Loucy (cell line): ENCODE measurements around the gene ARAF.

Experiments
- EZH2phosphoT487 ChIP-seq: fragments of 200-600 bp; IDR thresholded peaks from 2 replicates; pipeline ENCODE4 v1.6.1; 2018; ENCODE audit warnings: antibody characterized with exemption, mild to moderate bottlenecking, moderate library complexity, borderline replicate concordance
- TF ChIP-seq, protein P1 (sequence below): fragments of 200-600 bp; sonication (generic); conservative IDR thresholded peaks from 2 replicates; pipeline ENCODE4 v1.5.1; 2014; ENCODE audit warnings: mild to moderate bottlenecking, antibody characterized with exemption, low read length

- TF ChIP-seq, protein P1, sequence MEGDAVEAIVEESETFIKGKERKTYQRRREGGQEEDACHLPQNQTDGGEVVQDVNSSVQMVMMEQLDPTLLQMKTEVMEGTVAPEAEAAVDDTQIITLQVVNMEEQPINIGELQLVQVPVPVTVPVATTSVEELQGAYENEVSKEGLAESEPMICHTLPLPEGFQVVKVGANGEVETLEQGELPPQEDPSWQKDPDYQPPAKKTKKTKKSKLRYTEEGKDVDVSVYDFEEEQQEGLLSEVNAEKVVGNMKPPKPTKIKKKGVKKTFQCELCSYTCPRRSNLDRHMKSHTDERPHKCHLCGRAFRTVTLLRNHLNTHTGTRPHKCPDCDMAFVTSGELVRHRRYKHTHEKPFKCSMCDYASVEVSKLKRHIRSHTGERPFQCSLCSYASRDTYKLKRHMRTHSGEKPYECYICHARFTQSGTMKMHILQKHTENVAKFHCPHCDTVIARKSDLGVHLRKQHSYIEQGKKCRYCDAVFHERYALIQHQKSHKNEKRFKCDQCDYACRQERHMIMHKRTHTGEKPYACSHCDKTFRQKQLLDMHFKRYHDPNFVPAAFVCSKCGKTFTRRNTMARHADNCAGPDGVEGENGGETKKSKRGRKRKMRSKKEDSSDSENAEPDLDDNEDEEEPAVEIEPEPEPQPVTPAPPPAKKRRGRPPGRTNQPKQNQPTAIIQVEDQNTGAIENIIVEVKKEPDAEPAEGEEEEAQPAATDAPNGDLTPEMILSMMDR: no peak
- TF ChIP-seq EZH2phosphoT487: no peak
These were observed 21.1 kb upstream of the ARAF start for GRCh38 chrX:47539860-47540259.
